DND-41 (cell line): ENCODE measurements around the gene MYCBPAP.

Experiments used
- EZH2 ChIP-seq: IDR thresholded peaks from 3 replicates; pipeline ENCODE4 v1.6.1; 2012; ENCODE audit warnings: borderline replicate concordance, low read depth, mild to moderate bottlenecking, moderate library complexity, low read length, inconsistent platforms; ENCODE audit not compliant: severe bottlenecking
- TF ChIP-seq, protein P1 (sequence below): IDR thresholded peaks from 2 replicates; pipeline ENCODE4 v1.5.1; 2012; ENCODE audit warnings: borderline replicate concordance, low read length, moderate library complexity, mild to moderate bottlenecking; ENCODE audit not compliant: poor library complexity, severe bottlenecking; ENCODE audit errors: extremely low read depth

DNA sequence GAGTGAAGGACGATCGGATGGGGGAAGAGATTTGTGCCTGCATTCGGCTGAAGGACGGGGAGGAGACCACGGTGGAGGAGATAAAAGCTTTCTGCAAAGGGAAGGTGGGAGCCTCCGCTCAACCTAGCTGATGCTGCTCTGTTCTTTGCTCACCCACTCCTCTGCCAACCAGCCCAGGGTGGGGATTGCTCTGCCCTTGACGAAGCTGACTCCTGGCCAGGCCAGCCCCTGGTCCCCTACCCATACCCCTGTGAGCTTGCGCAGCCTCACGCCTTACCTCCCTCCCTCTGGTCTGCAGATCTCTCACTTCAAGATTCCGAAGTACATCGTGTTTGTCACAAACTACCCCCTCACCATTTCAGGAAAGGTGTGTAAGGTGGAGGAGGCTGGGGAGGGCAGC is 34.3 kb upstream of the MYCBPAP start:
- TF ChIP-seq, protein P1, sequence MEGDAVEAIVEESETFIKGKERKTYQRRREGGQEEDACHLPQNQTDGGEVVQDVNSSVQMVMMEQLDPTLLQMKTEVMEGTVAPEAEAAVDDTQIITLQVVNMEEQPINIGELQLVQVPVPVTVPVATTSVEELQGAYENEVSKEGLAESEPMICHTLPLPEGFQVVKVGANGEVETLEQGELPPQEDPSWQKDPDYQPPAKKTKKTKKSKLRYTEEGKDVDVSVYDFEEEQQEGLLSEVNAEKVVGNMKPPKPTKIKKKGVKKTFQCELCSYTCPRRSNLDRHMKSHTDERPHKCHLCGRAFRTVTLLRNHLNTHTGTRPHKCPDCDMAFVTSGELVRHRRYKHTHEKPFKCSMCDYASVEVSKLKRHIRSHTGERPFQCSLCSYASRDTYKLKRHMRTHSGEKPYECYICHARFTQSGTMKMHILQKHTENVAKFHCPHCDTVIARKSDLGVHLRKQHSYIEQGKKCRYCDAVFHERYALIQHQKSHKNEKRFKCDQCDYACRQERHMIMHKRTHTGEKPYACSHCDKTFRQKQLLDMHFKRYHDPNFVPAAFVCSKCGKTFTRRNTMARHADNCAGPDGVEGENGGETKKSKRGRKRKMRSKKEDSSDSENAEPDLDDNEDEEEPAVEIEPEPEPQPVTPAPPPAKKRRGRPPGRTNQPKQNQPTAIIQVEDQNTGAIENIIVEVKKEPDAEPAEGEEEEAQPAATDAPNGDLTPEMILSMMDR, result no peak
- no peak for TF ChIP-seq EZH2
